A673 (cell line): Measurements from ENCODE around the gene GLOD4. TPM values are rescaled to one million over a fixed set of nuclear protein-coding genes. Genes with fewer than 3 reads are reported as not detected.
"Not testable (repeated sequence)": the region's sequence is repeated elsewhere in the genome, so short reads cannot be mapped to it uniquely, and the experiment has no call there.

ENCODE experiments used
- BruUV-seq: library from RNA; stranded (reverse); fragments of 400-500 nt; replicated peaks from 2 replicates; lab custom pipeline; 2021; lab: Mats Ljungman, UMichigan
- CTCF ChIA-PET: fragments of 300-600 bp; sonication (Branson Sonifier 250); formaldehyde crosslinking; loops from one replicate; lab custom pipeline; 2022; ENCODE audit warnings: antibody characterized with exemption; lab: Charles Lee
- POLR2A ChIA-PET: fragments of 300-600 bp; sonication (Branson Sonifier 250); formaldehyde crosslinking; loops from one replicate; lab custom pipeline; 2022; ENCODE audit warnings: antibody characterized with exemption; ENCODE audit not compliant: low non-redundant PET; lab: Charles Lee
- DNase-seq: peaks from one replicate; pipeline ENCODE4 v3.0.0-alpha.2; 2015; ENCODE audit warnings: low spot score
- H3K27ac ChIP-seq: fragments of 200-600 bp; sonication (generic); 2 replicates; pipeline ENCODE4 v1.5.1; 2016; ENCODE audit warnings: mixed run types, low read depth, mild to moderate bottlenecking, mixed read lengths, antibody characterized with exemption, low read length; ENCODE audit not compliant: poor library complexity, severe bottlenecking
- H3K27me3 ChIP-seq: fragments of 200-600 bp; sonication (generic); replicated peaks from 2 replicates; pipeline ENCODE4 v1.6.1; 2017; ENCODE audit warnings: mixed run types, low read depth, mild to moderate bottlenecking, mixed read lengths, antibody characterized with exemption, low read length; ENCODE audit not compliant: insufficient read depth, poor library complexity
- H3K36me3 ChIP-seq: fragments of 200-600 bp; sonication (generic); 2 replicates; pipeline ENCODE4 v1.6.1; 2016; ENCODE audit warnings: mixed run types, mild to moderate bottlenecking, mixed read lengths, antibody characterized with exemption, low read length; ENCODE audit not compliant: insufficient read depth, poor library complexity, severe bottlenecking
- H3K4me1 ChIP-seq: fragments of 200-600 bp; sonication (generic); 2 replicates; pipeline ENCODE4 v1.6.1; 2017; ENCODE audit warnings: mixed run types, mild to moderate bottlenecking, mixed read lengths, antibody characterized with exemption, low read length; ENCODE audit not compliant: insufficient read depth, poor library complexity, severe bottlenecking
- H3K4me3 ChIP-seq: fragments of 200-600 bp; sonication (generic); 2 replicates; pipeline ENCODE4 v1.5.1; 2016; ENCODE audit warnings: low read depth, mixed run types, mild to moderate bottlenecking, mixed read lengths, low read length; ENCODE audit not compliant: poor library complexity, severe bottlenecking
- H3K9me3 ChIP-seq: fragments of 200-600 bp; sonication (generic); 2 replicates; pipeline ENCODE4 v1.6.1; 2016; ENCODE audit warnings: mixed run types, low read depth, mild to moderate bottlenecking, mixed read lengths, antibody characterized with exemption, low read length; ENCODE audit not compliant: poor library complexity, severe bottlenecking
- EZH2 ChIP-seq: fragments of 200-600 bp; sonication (generic); IDR thresholded peaks from 2 replicates; pipeline ENCODE4 v1.6.1; 2017; ENCODE audit warnings: borderline replicate concordance, low read depth, mild to moderate bottlenecking, mixed read lengths, antibody characterized with exemption, low read length; ENCODE audit not compliant: poor library complexity, severe bottlenecking
- intact Hi-C: fragments of 100-400 bp; cut with micrococcal nuclease; formaldehyde crosslinking; loops from one replicate; pipeline ENCODE4 v1.10.0; 2022; ENCODE audit not compliant: unreplicated experiment
- total RNA-seq: library from RNA; stranded (reverse); gene quantifications from 2 replicates; pipeline ENCODE4 v1.2.3, GENCODE V29; 2021
- TF ChIP-seq, protein P1 (sequence below): fragments of 300-800, 200-600 bp; sonication (generic); conservative IDR thresholded peaks from 2 replicates; pipeline ENCODE4 v1.5.1; 2017; ENCODE audit warnings: low read depth, mild to moderate bottlenecking, antibody characterized with exemption, low read length, moderate library complexity, mixed read lengths

GLOD4 gene
- total RNA-seq, 1 experiment from 2014 or later = 110 TPM

GRCh38 chr17:789160-789840 lies 7.2 kb upstream of the GLOD4 start:
- ChIA-PET CTCF (no interaction called here), POLR2A (no interaction called here)
- H3K36me3 ChIP-seq = peaks cover 23% of the 10 kb centered on the region
- H3K27ac ChIP-seq = no peak overlapping the region
- H3K4me3 ChIP-seq = no peak overlapping the region
- intact Hi-C loops = no loop called here
- H3K27me3 ChIP-seq = no peaks in the 10 kb centered on the region
- peaks cover under 1% of the 10 kb centered on the region for H3K4me1 ChIP-seq
- TF ChIP-seq EZH2 = no peak
- TF ChIP-seq, protein P1, sequence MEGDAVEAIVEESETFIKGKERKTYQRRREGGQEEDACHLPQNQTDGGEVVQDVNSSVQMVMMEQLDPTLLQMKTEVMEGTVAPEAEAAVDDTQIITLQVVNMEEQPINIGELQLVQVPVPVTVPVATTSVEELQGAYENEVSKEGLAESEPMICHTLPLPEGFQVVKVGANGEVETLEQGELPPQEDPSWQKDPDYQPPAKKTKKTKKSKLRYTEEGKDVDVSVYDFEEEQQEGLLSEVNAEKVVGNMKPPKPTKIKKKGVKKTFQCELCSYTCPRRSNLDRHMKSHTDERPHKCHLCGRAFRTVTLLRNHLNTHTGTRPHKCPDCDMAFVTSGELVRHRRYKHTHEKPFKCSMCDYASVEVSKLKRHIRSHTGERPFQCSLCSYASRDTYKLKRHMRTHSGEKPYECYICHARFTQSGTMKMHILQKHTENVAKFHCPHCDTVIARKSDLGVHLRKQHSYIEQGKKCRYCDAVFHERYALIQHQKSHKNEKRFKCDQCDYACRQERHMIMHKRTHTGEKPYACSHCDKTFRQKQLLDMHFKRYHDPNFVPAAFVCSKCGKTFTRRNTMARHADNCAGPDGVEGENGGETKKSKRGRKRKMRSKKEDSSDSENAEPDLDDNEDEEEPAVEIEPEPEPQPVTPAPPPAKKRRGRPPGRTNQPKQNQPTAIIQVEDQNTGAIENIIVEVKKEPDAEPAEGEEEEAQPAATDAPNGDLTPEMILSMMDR = no peak
- DNase-seq = no peak
- no peaks in the 10 kb centered on the region for H3K9me3 ChIP-seq
- BruUV-seq = no TSS peak

GRCh38 chr17:788551-788950 lies 6.5 kb upstream of the GLOD4 start:
- H3K36me3 ChIP-seq = peaks cover 28% of the 10 kb centered on the region
- intact Hi-C loops = no loop called here
- H3K9me3 ChIP-seq = no peaks in the 10 kb centered on the region
- no peak overlapping the region for H3K4me3 ChIP-seq
- POLR2A ChIA-PET = interaction anchor here (0.7 kb wide), 1 partner anchor 713 kb away, joined by 5 read pairs; no protein-coding TSS in a partner anchor
- no peak for TF ChIP-seq EZH2
- TF ChIP-seq, protein P1 = no peak
- H3K27me3 ChIP-seq = no peaks in the 10 kb centered on the region
- no peak for DNase-seq
- BruUV-seq = no TSS peak
- CTCF ChIA-PET = no interaction called here
- H3K27ac ChIP-seq = no peak overlapping the region
- H3K4me1 ChIP-seq = peaks cover 7% of the 10 kb centered on the region

DNA sequence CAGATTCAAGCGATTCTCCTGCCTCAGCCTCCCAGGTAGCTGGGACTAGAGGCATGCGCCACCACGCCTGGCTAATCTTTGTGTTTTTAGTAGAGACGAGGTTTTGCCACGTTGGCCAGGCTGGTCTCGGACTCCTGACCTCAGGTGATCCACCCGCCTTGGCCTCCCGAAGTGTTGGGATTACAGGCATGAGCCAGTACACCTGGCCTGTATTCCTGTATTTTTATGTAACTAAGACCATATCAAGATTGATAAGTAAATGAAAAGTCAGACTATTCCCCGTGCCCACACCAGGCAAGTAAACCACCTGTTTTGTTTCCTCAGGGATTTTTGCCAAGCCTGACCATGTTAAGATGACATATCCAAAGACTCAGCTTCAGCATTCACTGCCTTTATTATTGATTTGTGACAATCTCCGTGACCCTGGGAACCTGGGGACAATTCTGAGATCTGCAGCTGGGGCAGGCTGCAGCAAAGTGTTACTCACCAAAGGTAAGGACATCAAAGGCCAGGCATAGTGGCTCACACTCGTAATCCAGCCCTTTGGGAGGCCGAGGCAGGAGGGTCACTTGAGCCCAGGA lies 5.7 kb upstream of the GLOD4 start:
- H3K4me1 ChIP-seq = peaks cover 14% of the 10 kb centered on the region
- no peak for DNase-seq
- no peaks in the 10 kb centered on the region for H3K9me3 ChIP-seq
- intact Hi-C loops = no loop called here
- H3K27me3 ChIP-seq = no peaks in the 10 kb centered on the region
- ChIA-PET POLR2A (interaction anchor here (0.7 kb wide), 1 partner anchor 714 kb away, joined by 5 read pairs; no protein-coding TSS in a partner anchor), CTCF (interaction anchor here (0.6 kb wide), 1 partner anchor 35 kb away, joined by 5 read pairs; no protein-coding TSS in a partner anchor)
- TF ChIP-seq, protein P1 = no peak
- no peak for TF ChIP-seq EZH2
- H3K27ac ChIP-seq = no peak overlapping the region
- H3K36me3 ChIP-seq = peaks cover 28% of the 10 kb centered on the region
- H3K4me3 ChIP-seq = no peak overlapping the region
- BruUV-seq = no TSS peak

DNA sequence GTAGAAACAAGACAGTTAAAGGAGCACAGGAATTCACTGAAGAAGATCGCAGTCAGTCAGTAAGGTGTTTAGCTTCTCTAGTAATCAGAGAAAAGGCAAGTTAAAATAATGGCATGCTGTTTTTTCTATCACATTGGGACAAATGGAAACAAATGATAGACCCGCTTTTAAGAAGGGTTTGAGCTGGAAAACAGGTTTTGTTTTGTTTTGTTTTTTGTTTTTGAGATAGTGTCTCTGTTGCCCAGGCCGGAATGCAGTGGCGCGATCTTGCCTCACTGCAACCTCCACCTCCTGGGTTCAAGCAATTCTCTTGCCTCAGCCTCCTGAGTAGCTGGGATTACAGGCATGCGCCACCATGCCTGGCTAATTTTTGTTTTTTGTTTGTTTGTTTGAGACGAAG lies 3.8 kb upstream of the GLOD4 start:
- peaks cover 14% of the 10 kb centered on the region for H3K4me1 ChIP-seq
- intact Hi-C loops, DNase-seq, H3K27me3 ChIP-seq, H3K27ac ChIP-seq, POLR2A ChIA-PET, H3K4me3 ChIP-seq, CTCF ChIA-PET, BruUV-seq, H3K9me3 ChIP-seq: not testable (repeated sequence)
- H3K36me3 ChIP-seq = peaks cover 20% of the 10 kb centered on the region
